Smooth muscle cell (in vitro differentiated cells): ENCODE results near the gene ACMSD. TPM values are rescaled to one million over a fixed set of nuclear protein-coding genes. Genes with fewer than 3 reads are reported as not detected.
"Not testable (repeated sequence)": the region's sequence is repeated elsewhere in the genome, so short reads cannot be mapped to it uniquely, and the experiment has no call there.

Experiments used
- DNase-seq: peaks from one replicate; lab custom pipeline; 2025; ENCODE audit not compliant: unreplicated experiment; lab: John Stamatoyannopoulos, UW
- H2AFZ ChIP-seq: fragments of 200-600 bp; sonication (generic); 2 replicates; pipeline ENCODE4 v1.6.0; 2016; ENCODE audit warnings: antibody characterized with exemption, low read depth, mild to moderate bottlenecking
- H3F3A ChIP-seq: fragments of 200-600 bp; sonication (generic); 2 replicates; pipeline ENCODE4 v1.6.0; 2017; ENCODE audit warnings: antibody characterized with exemption, low read depth
- H3K27ac ChIP-seq: fragments of 200-600 bp; sonication (generic); 2 replicates; pipeline ENCODE4 v1.5.1; 2016; ENCODE audit warnings: low read depth, mild to moderate bottlenecking
- H3K27me3 ChIP-seq: fragments of 200-600 bp; sonication (generic); 2 replicates; pipeline ENCODE4 v1.6.1; 2016; ENCODE audit warnings: low read depth, mild to moderate bottlenecking
- H3K36me3 ChIP-seq: fragments of 200-600 bp; sonication (generic); 2 replicates; pipeline ENCODE4 v1.5.1; 2016; ENCODE audit warnings: low read depth
- H3K4me1 ChIP-seq: fragments of 200-600 bp; sonication (generic); 2 replicates; pipeline ENCODE4 v1.5.1; 2016; ENCODE audit warnings: low read depth
- H3K4me2 ChIP-seq: fragments of 200-600 bp; sonication (generic); 2 replicates; pipeline ENCODE4 v1.6.0; 2016; ENCODE audit warnings: mild to moderate bottlenecking
- H3K4me3 ChIP-seq: fragments of 200-600 bp; sonication (generic); 2 replicates; pipeline ENCODE4 v1.5.1; 2016; ENCODE audit warnings: mild to moderate bottlenecking
- H3K79me2 ChIP-seq: fragments of 200-600 bp; sonication (generic); 2 replicates; pipeline ENCODE4 v1.6.0; 2016; ENCODE audit warnings: low read depth, mild to moderate bottlenecking
- H3K9ac ChIP-seq: fragments of 200-600 bp; sonication (generic); 2 replicates; pipeline ENCODE4 v1.6.0; 2016; ENCODE audit warnings: low read depth
- H3K9me3 ChIP-seq: fragments of 200-600 bp; sonication (generic); replicated peaks from 2 replicates; pipeline ENCODE4 v1.5.1; 2016; ENCODE audit warnings: low read depth
- H4K20me1 ChIP-seq: fragments of 200-600 bp; sonication (generic); 2 replicates; pipeline ENCODE4 v1.6.0; 2016; ENCODE audit warnings: low read depth
- CTCF ChIP-seq: fragments of 200-600 bp; sonication (generic); IDR thresholded peaks from 2 replicates; pipeline ENCODE4 v1.5.1; 2017; ENCODE audit warnings: borderline replicate concordance, mild to moderate bottlenecking, antibody characterized with exemption; ENCODE audit not compliant: insufficient read depth, poor library complexity, severe bottlenecking
- WGBS: methylation state at CpG from one replicate; pipeline ENCODE4 v1.1.7; 2016; ENCODE audit warnings: low lambda C conversion rate; 5-methylcytosine and 5-hydroxymethylcytosine counted together
- polyA plus RNA-seq: library from polyadenylated mRNA; unstranded; fragments of >200 nt; fragmentation: Nextera tagmentation; extraction: Ambion mirVana; gene quantifications from 2 replicates; pipeline ENCODE4 v1.2.1, GENCODE V29; 2016
- total RNA-seq: library from RNA; depleted of rRNA; stranded (reverse); fragments of >200 nt; gene quantifications from 2 replicates; pipeline ENCODE4 v1.2.3, GENCODE V29; 2014

The ACMSD gene
- total and polyA plus RNA-seq, 2 experiments from 2014 or later, result not detected

GRCh38 chr2:134900151-134900550, 61.7 kb downstream of the ACMSD start:
- no peaks in the 10 kb centered on the region for H4K20me1 ChIP-seq
- H3K4me2 ChIP-seq, result no peak overlapping the region
- DNase-seq, result no peak
- H3K4me1 ChIP-seq, result no peaks in the 10 kb centered on the region
- H3K79me2 ChIP-seq, result no peaks in the 10 kb centered on the region
- no peaks in the 10 kb centered on the region for H3F3A ChIP-seq
- no peaks in the 10 kb centered on the region for H3K27me3 ChIP-seq
- no peak overlapping the region for H3K27ac ChIP-seq
- H3K36me3 ChIP-seq, result no peaks in the 10 kb centered on the region
- WGBS, result 85% methylated on average over 1 of the region's 1 CpG
- no peak overlapping the region for H3K4me3 ChIP-seq
- H3K9ac ChIP-seq, result no peak overlapping the region
- no peak overlapping the region for H2AFZ ChIP-seq
- H3K9me3 ChIP-seq, result no peaks in the 10 kb centered on the region
- no peak for TF ChIP-seq CTCF

GRCh38 chr2:134903701-134904100, 65.3 kb downstream of the ACMSD start:
- not testable (repeated sequence) for H3K79me2 ChIP-seq, H3K27ac ChIP-seq, H4K20me1 ChIP-seq, DNase-seq, H3K36me3 ChIP-seq, H3K27me3 ChIP-seq, H3K4me3 ChIP-seq, H2AFZ ChIP-seq, H3K9me3 ChIP-seq, H3K4me1 ChIP-seq, H3F3A ChIP-seq, H3K9ac ChIP-seq, H3K4me2 ChIP-seq
- WGBS, result 87% methylated on average over 9 of the region's 13 CpGs

- WGBS, result 94% methylated on average over 2 of the region's 2 CpGs
- no peak overlapping the region for H3K27ac ChIP-seq
Measured at GRCh38 chr2:134905168-134905567, 66.8 kb downstream of the ACMSD start.

GRCh38 chr2:134906726-134907125, 68.3 kb downstream of the ACMSD start:
- H3K79me2 ChIP-seq, result no peaks in the 10 kb centered on the region
- no peak for DNase-seq
- 30% methylated on average over 2 of the region's 2 CpGs for WGBS
- no peaks in the 10 kb centered on the region for H3K36me3 ChIP-seq
- no peaks in the 10 kb centered on the region for H3F3A ChIP-seq
- no peak overlapping the region for H2AFZ ChIP-seq
- no peak for TF ChIP-seq CTCF
- no peak overlapping the region for H3K4me3 ChIP-seq
- H3K9ac ChIP-seq, result no peak overlapping the region
- H3K9me3 ChIP-seq, result no peaks in the 10 kb centered on the region
- H3K4me2 ChIP-seq, result no peak overlapping the region
- no peaks in the 10 kb centered on the region for H3K4me1 ChIP-seq
- H3K27ac ChIP-seq, result no peak overlapping the region
- no peaks in the 10 kb centered on the region for H3K27me3 ChIP-seq
- H4K20me1 ChIP-seq, result no peaks in the 10 kb centered on the region

More at GRCh38 chr2:134905168-134905567, 66.8 kb downstream of the ACMSD start:
- Histone ChIP-seq H3K4me1 (no peaks in the 10 kb centered on the region), H3K9ac (no peak overlapping the region), H4K20me1 (no peaks in the 10 kb centered on the region), H3K4me2 (no peak overlapping the region), H3K9me3 (no peaks in the 10 kb centered on the region), H3K79me2 (no peaks in the 10 kb centered on the region), H2AFZ (no peak overlapping the region), H3K27me3 (no peaks in the 10 kb centered on the region), H3F3A (no peaks in the 10 kb centered on the region), H3K4me3 (no peak overlapping the region), H3K36me3 (no peaks in the 10 kb centered on the region)
- TF ChIP-seq CTCF, result no peak
- no peak for DNase-seq

- H3K4me2 ChIP-seq, H3K9ac ChIP-seq, H3K9me3 ChIP-seq, DNase-seq, H3K4me1 ChIP-seq, H3K36me3 ChIP-seq, H3K27ac ChIP-seq, H2AFZ ChIP-seq, H3K4me3 ChIP-seq, H4K20me1 ChIP-seq, H3K27me3 ChIP-seq, H3F3A ChIP-seq, H3K79me2 ChIP-seq: not testable (repeated sequence)
- WGBS, result 90% methylated on average over 1 of the region's 1 CpG
Measured at GRCh38 chr2:134907441-134908116, 69.2 kb downstream of the ACMSD start.
